AG10803 (cell line): ENCODE data around the gene DNTTIP2.
"Not testable (repeated sequence)": the region's sequence is repeated elsewhere in the genome, so short reads cannot be mapped to it uniquely, and the experiment has no call there.

Source experiments
- DNase-seq: peaks from one replicate; pipeline ENCODE4 v3.0.0; 2010; ENCODE audit warnings: low read depth
- H3K4me3 ChIP-seq: 2 replicates; pipeline ENCODE4 v1.5.1; 2011; ENCODE audit warnings: mild to moderate bottlenecking, low read length, control low read depth
- CTCF ChIP-seq: conservative IDR thresholded peaks from 2 replicates; pipeline ENCODE4 v1.5.1; 2011; ENCODE audit warnings: mild to moderate bottlenecking, low read length, control low read depth, inconsistent platforms

Gene DNTTIP2

GRCh38 chr1:93840956-93841482 is 38.0 kb downstream of the DNTTIP2 start:
- no peak overlapping the region for H3K4me3 ChIP-seq
- TF ChIP-seq CTCF = no peak

GRCh38 chr1:93839753-93840152 is 39.3 kb downstream of the DNTTIP2 start:
- DNase-seq = no peak
- H3K4me3 ChIP-seq = no peak overlapping the region
- TF ChIP-seq CTCF = no peak

More at GRCh38 chr1:93840956-93841482, 38.0 kb downstream of the DNTTIP2 start:
- no peak for DNase-seq

GRCh38 chr1:93839307-93839706 is 39.7 kb downstream of the DNTTIP2 start:
- H3K4me3 ChIP-seq = no peak overlapping the region
- TF ChIP-seq CTCF = no peak
- DNase-seq = peak; percentile 88

- H3K4me3 ChIP-seq = no peak overlapping the region
- TF ChIP-seq CTCF = no peak
- DNase-seq = no peak
These were observed 41.0 kb downstream of the DNTTIP2 start for GRCh38 chr1:93837961-93838360.

GRCh38 chr1:93833293-93833692 is 45.7 kb downstream of the DNTTIP2 start:
- not testable (repeated sequence) for DNase-seq, H3K4me3 ChIP-seq

- DNase-seq = no peak
- no peak for TF ChIP-seq CTCF
- no peak overlapping the region for H3K4me3 ChIP-seq
These were observed 49.9 kb downstream of the DNTTIP2 start for GRCh38 chr1:93829061-93829460.

- no peak for TF ChIP-seq CTCF
- DNase-seq = no peak
These were observed 50.6 kb downstream of the DNTTIP2 start for GRCh38 chr1:93828367-93828755.

More at GRCh38 chr1:93828367-93828755, 50.6 kb downstream of the DNTTIP2 start:
- H3K4me3 ChIP-seq = no peak overlapping the region
